DND-41 (cell line): ENCODE data around the gene SLC29A2.

Experiments
- EZH2 ChIP-seq: IDR thresholded peaks from 3 replicates; pipeline ENCODE4 v1.6.1; 2012; ENCODE audit warnings: borderline replicate concordance, low read depth, mild to moderate bottlenecking, moderate library complexity, low read length, inconsistent platforms; ENCODE audit not compliant: severe bottlenecking
- TF ChIP-seq, protein P1 (sequence below): IDR thresholded peaks from 2 replicates; pipeline ENCODE4 v1.5.1; 2012; ENCODE audit warnings: borderline replicate concordance, low read length, moderate library complexity, mild to moderate bottlenecking; ENCODE audit not compliant: poor library complexity, severe bottlenecking; ENCODE audit errors: extremely low read depth

GRCh38 chr11:66365711-66366619, 5.6 kb downstream of the SLC29A2 start:
- TF ChIP-seq, protein P1, sequence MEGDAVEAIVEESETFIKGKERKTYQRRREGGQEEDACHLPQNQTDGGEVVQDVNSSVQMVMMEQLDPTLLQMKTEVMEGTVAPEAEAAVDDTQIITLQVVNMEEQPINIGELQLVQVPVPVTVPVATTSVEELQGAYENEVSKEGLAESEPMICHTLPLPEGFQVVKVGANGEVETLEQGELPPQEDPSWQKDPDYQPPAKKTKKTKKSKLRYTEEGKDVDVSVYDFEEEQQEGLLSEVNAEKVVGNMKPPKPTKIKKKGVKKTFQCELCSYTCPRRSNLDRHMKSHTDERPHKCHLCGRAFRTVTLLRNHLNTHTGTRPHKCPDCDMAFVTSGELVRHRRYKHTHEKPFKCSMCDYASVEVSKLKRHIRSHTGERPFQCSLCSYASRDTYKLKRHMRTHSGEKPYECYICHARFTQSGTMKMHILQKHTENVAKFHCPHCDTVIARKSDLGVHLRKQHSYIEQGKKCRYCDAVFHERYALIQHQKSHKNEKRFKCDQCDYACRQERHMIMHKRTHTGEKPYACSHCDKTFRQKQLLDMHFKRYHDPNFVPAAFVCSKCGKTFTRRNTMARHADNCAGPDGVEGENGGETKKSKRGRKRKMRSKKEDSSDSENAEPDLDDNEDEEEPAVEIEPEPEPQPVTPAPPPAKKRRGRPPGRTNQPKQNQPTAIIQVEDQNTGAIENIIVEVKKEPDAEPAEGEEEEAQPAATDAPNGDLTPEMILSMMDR: no peak
- no peak for TF ChIP-seq EZH2
